Omental fat pad (tissue), 4 donors: ENCODE measurements around the gene TPRA1. TPM values are rescaled to one million over a fixed set of nuclear protein-coding genes. Genes with fewer than 3 reads are reported as not detected.

Experiments
- ATAC-seq: fragments of 150-250 bp; one replicate; pipeline ENCODE4 v1.9.1; 2016; ENCODE audit warnings: mild to moderate bottlenecking, moderate library complexity; ENCODE audit not compliant: low FRiP score
- DNase-seq: peaks from one replicate; pipeline ENCODE4 v3.0.0-alpha.2; 2019; ENCODE audit warnings: low spot score
- CTCF ChIP-seq, 3 donors: fragments of 450-650 bp; IDR thresholded peaks; one replicate each; pipeline ENCODE4 v1.5.1; 2016 to 2017; ENCODE audit warnings: antibody characterized with exemption in 3 of 3, mild to moderate bottlenecking in 3 of 3, moderate library complexity in 2 of 3
- total RNA-seq, 4 donors: library from RNA; depleted of rRNA; stranded (reverse); fragments of >200 nt; gene quantifications; one replicate each; pipeline ENCODE4 v1.1.0, GENCODE V29; 2016

The TPRA1 gene
- total RNA-seq, 4 donors from 2014 or later, result 31.4 to 39.0 (median 33.5) TPM

GRCh38 chr3:127624063-127624462 is 33.5 kb upstream of the TPRA1 start:
- DNase-seq (no peak), ATAC-seq (no peak)
- no peak for TF ChIP-seq CTCF (IDR thresholded peaks at IDR 0.05)

GRCh38 chr3:127622772-127623576 is 32.4 kb upstream of the TPRA1 start:
- TF ChIP-seq CTCF (IDR thresholded peaks at IDR 0.05), result no peak
- DNase-seq, result no peak
- no peak for ATAC-seq

- TF ChIP-seq CTCF (IDR thresholded peaks at IDR 0.05), result no peak
- ATAC-seq (no peak), DNase-seq (no peak)
Observed at GRCh38 chr3:127622031-127622430, 31.5 kb upstream of the TPRA1 start.

- no peak for DNase-seq
- no peak for ATAC-seq
- no peak for TF ChIP-seq CTCF (IDR thresholded peaks at IDR 0.05)
Observed at GRCh38 chr3:127620637-127621375, 30.3 kb upstream of the TPRA1 start.

GRCh38 chr3:127618891-127619290 is 28.4 kb upstream of the TPRA1 start:
- TF ChIP-seq CTCF (IDR thresholded peaks at IDR 0.05), result no peak
- DNase-seq (no peak), ATAC-seq (no peak)

- ATAC-seq (no peak), DNase-seq (no peak)
- TF ChIP-seq CTCF (IDR thresholded peaks at IDR 0.05), result no peak
Observed at GRCh38 chr3:127616836-127617605, 26.5 kb upstream of the TPRA1 start.
